GM12873 (cell line): ENCODE results near the gene NPRL2.
A peak's percentile ranks its signal among the peaks of the same experiment; 100 is the strongest.

ENCODE experiments used
- TF ChIP-seq, protein P1 (sequence below): IDR thresholded peaks from 2 replicates; pipeline ENCODE4 v1.5.1; 2012; ENCODE audit warnings: low read depth, mild to moderate bottlenecking, moderate library complexity, low read length, control low read depth; ENCODE audit not compliant: insufficient read depth; ENCODE audit errors: missing control alignments

NPRL2 gene

GRCh38 chr3:50323614-50324199, 26.9 kb downstream of the NPRL2 start:
- TF ChIP-seq, protein P1, sequence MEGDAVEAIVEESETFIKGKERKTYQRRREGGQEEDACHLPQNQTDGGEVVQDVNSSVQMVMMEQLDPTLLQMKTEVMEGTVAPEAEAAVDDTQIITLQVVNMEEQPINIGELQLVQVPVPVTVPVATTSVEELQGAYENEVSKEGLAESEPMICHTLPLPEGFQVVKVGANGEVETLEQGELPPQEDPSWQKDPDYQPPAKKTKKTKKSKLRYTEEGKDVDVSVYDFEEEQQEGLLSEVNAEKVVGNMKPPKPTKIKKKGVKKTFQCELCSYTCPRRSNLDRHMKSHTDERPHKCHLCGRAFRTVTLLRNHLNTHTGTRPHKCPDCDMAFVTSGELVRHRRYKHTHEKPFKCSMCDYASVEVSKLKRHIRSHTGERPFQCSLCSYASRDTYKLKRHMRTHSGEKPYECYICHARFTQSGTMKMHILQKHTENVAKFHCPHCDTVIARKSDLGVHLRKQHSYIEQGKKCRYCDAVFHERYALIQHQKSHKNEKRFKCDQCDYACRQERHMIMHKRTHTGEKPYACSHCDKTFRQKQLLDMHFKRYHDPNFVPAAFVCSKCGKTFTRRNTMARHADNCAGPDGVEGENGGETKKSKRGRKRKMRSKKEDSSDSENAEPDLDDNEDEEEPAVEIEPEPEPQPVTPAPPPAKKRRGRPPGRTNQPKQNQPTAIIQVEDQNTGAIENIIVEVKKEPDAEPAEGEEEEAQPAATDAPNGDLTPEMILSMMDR = no peak

GRCh38 chr3:50323092-50323600, 27.4 kb downstream of the NPRL2 start:
- TF ChIP-seq, protein P1 = no peak

DNA sequence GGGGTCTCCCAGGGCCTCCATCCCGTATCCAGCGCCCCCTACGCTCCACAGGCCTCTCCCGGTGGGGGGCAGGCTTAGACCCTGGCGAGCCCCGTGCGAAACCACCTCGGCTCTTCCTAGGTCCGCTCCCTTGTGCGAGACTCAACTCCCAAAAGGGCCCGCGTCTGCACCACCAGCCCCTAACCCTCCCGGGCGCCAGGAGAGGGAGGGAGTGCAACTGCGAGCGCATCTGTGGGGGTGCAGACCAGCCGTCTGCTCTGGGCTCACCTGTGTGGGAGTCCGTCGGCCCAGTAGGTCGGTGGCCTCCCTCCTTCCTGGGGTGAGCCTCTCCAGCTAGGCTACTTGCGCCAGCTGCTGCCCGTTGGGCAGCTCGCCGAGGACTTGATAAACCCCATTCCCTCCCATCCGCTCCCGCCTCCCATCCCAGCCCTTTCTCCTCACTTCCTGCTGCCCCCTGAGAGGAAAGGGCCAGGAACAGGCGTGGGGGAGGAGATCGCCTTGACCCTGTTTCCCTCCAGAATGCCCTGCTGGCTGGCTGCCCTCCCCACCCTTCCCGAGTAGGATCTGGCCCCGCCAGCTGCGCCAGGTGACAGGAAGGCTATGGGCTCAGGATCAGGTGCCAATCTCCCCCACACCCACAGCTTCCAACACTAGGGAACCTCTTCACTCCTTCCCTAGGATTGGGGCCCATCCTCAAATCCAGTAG, 28.0 kb downstream of the NPRL2 start, which contains the start of gene HYAL2:
Gene HYAL2 (minus strand): TSS at position 360 of the 706 bp plus-strand sequence. CDS start 2,256 bp downstream, outside the sequence.
- TF ChIP-seq, protein P1 = no peak

GRCh38 chr3:50322115-50322385, 28.5 kb downstream of the NPRL2 start:
- TF ChIP-seq, protein P1 = no peak

GRCh38 chr3:50321336-50322114, 29.1 kb downstream of the NPRL2 start:
- TF ChIP-seq, protein P1 = peak; percentile 74

GRCh38 chr3:50320853-50321335, 29.7 kb downstream of the NPRL2 start:
- TF ChIP-seq, protein P1 = no peak

DNA sequence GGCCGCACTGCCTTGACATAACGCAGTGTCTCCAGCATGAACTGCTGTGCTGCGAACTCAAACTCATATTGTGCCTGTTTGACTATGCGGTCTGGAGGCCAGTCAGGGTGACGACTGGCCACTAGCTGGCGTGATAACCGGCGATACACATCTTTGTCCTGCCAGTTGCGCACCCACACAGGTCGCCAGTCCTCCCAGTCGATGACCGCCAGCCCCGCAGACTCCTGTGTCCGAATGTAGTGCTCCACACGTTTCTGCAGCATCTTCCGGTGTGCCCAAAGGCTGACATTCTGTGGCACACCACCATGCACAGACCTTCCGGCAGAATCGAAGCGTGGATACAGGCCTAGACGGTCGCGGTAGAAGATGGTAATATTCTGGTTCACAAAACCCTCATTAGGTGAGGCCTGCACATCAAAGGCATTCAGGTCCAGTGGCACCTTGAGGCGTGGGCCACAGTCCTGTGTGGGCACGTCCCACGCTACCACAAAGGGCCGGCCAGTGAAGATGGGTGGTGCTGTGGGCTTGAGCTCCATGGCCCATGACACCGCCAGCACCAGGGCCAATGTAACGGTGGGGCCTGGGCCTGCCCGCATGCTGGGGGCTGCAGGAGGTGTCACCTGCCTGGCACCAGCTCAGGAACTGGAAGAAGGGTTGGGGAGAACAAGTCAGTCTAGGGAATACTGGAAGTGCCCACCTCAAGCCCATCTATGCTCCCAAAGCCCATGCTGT, 30.5 kb downstream of the NPRL2 start:
- TF ChIP-seq, protein P1 = no peak
